ENCODE data around the gene ITGAV.

The ITGAV gene

DNA sequence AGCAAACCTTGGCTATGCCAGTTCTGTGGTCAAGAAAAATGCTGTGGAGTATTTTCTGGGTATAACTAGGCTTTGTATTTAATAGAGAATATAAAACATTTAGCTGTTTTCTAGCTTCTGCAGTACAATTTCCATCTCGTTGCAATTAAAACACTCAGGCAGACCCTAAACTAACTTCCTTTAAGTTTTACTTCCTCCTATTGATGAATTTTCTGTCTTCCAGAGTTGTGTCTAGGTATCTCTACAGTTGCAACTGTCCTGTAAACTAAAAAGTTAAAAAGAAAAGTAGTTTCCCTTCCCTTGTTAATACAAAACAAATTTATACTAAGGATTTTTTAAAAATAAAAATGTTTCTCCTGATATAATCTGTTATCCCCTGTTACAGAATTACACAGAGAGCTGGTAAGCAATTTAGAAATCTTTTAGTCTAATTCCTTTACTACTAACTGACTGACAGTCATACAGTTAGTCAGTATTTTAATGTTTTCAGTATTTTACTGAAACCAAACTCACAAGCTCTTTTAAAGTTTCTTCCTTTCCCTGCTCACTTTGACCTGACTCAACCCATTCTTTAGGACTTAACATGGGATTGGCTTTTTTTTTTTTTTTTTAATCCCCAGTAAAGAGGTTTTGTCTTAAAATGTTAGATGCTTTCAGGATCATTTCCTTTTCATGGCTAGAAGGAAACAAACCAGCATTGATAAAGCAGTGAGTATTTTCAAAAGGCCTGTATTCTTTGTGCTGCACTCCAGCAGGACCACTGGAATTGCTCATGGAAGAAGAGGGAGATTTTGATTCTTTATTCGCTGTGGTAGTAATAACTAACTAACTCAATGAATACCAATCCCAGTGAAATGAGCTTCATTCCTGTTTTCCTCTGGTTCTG lies 22.9 kb downstream of the ITGAV start:
- H3K4me2 ChIP-seq (ENCODE audit: low read length): no peak overlapping the region
- no peaks in the 10 kb centered on the region for H3K27me3 ChIP-seq (ENCODE audit: control insufficient read depth, insufficient read depth, low read length)
- peaks cover 28% of the 10 kb centered on the region for H3K4me1 ChIP-seq
- H2AFZ ChIP-seq: no peak overlapping the region
- H3K9ac ChIP-seq: no peak overlapping the region
- TF ChIP-seq, protein P1, sequence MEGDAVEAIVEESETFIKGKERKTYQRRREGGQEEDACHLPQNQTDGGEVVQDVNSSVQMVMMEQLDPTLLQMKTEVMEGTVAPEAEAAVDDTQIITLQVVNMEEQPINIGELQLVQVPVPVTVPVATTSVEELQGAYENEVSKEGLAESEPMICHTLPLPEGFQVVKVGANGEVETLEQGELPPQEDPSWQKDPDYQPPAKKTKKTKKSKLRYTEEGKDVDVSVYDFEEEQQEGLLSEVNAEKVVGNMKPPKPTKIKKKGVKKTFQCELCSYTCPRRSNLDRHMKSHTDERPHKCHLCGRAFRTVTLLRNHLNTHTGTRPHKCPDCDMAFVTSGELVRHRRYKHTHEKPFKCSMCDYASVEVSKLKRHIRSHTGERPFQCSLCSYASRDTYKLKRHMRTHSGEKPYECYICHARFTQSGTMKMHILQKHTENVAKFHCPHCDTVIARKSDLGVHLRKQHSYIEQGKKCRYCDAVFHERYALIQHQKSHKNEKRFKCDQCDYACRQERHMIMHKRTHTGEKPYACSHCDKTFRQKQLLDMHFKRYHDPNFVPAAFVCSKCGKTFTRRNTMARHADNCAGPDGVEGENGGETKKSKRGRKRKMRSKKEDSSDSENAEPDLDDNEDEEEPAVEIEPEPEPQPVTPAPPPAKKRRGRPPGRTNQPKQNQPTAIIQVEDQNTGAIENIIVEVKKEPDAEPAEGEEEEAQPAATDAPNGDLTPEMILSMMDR (IDR thresholded peaks at IDR 0.05): no peak
- no peaks in the 10 kb centered on the region for H3K9me3 ChIP-seq (ENCODE audit: control insufficient read depth, low read length)
- H3K27ac ChIP-seq: no peak overlapping the region
- no peak overlapping the region for H3K4me3 ChIP-seq (ENCODE audit: low read depth, low read length)
- peaks cover 3% of the 10 kb centered on the region for H3K79me2 ChIP-seq
- no peaks in the 10 kb centered on the region for H3K36me3 ChIP-seq (ENCODE audit: control insufficient read depth, insufficient read depth, low read length)

DNA sequence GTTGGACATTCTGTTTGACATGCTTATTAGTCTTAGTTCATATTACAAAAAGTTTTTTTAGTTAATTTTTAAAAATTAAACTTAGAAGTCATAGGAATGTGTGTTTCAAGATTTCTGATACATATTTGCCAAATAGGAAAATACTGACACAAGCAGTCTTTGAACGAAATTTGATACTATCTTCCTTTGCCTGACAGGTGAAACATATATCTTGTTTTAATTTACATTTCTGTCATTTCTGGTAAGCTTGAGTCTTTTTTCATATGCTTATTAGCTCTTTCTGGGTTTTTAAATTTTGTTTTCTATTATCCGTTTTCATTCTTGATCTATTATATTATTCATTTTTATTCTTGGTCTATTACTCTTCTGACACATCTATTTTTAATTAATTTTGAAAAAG lies 24.5 kb downstream of the ITGAV start:
- Histone ChIP-seq H3K27me3 (ENCODE audit: control insufficient read depth, insufficient read depth, low read length) (no peaks in the 10 kb centered on the region), H3K4me2 (ENCODE audit: low read length) (no peak overlapping the region), H3K9me3 (ENCODE audit: control insufficient read depth, low read length) (no peaks in the 10 kb centered on the region), H3K27ac (no peak overlapping the region), H3K79me2 (peaks cover 6% of the 10 kb centered on the region), H3K9ac (no peak overlapping the region), H3K4me3 (ENCODE audit: low read depth, low read length) (no peak overlapping the region), H2AFZ (no peak overlapping the region), H3K36me3 (ENCODE audit: control insufficient read depth, insufficient read depth, low read length) (no peaks in the 10 kb centered on the region), H3K4me1 (peaks cover 31% of the 10 kb centered on the region)
- TF ChIP-seq, protein P1 (IDR thresholded peaks at IDR 0.05): no peak

DNA sequence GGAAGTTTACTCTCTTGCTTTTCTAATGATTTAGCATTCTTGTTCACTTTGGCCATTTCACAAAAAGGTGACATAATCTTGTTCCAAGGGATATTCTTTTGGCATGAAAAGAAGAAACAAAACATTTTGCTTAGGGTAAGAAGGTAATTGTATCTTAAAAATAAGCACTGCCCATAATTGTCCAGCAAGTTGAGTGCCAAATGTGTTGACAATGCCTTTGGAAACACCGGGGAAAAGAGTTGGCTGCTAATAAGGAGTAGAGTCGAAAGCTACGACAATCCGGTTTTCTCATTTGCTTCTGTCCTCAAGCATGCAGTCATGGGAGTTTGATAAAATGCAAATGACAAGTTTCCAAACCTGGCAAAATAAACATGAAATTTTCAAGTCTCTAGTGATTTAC lies 27.3 kb downstream of the ITGAV start:
- peaks cover 6% of the 10 kb centered on the region for H3K79me2 ChIP-seq
- no peaks in the 10 kb centered on the region for H3K27me3 ChIP-seq (ENCODE audit: control insufficient read depth, insufficient read depth, low read length)
- peak overlapping the region; percentile 23 for H2AFZ ChIP-seq
- H3K9ac ChIP-seq: no peak overlapping the region
- peak overlapping the region; percentile 24 for H3K4me2 ChIP-seq (ENCODE audit: low read length)
- peaks cover 7% of the 10 kb centered on the region for H3K4me1 ChIP-seq
- no peaks in the 10 kb centered on the region for H3K9me3 ChIP-seq (ENCODE audit: control insufficient read depth, low read length)
- TF ChIP-seq, protein P1 (IDR thresholded peaks at IDR 0.05): no peak
- no peaks in the 10 kb centered on the region for H3K36me3 ChIP-seq (ENCODE audit: control insufficient read depth, insufficient read depth, low read length)
- peak overlapping the region; percentile 8 for H3K4me3 ChIP-seq (ENCODE audit: low read depth, low read length)
- H3K27ac ChIP-seq: peak overlapping the region; percentile 12

DNA sequence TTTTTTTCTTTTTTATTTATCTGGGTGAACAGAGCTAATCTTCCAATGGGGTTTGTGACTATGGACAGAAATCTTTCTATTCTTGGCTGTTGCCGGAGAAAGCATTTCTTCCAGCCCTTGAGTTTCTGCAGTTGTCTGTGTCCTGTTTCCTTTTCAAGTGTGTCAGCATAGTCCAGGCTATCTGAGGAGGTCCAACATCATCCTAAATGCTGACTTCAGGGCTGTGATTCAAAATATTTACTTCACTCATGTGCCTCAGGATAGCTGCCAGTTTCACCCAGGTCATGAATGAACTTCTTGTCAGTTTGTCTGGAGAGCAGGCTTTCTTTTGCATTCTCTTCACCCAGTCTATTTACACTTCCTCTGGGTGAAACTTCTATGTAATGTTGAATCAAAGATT lies 27.9 kb downstream of the ITGAV start:
- TF ChIP-seq, protein P1 (IDR thresholded peaks at IDR 0.05): no peak
- Histone ChIP-seq H3K36me3 (ENCODE audit: control insufficient read depth, insufficient read depth, low read length) (no peaks in the 10 kb centered on the region), H3K9ac (no peak overlapping the region), H3K4me3 (ENCODE audit: low read depth, low read length) (peak overlapping the region; percentile 7), H3K4me2 (ENCODE audit: low read length) (peak overlapping the region; percentile 27), H3K27me3 (ENCODE audit: control insufficient read depth, insufficient read depth, low read length) (no peaks in the 10 kb centered on the region), H3K27ac (peak overlapping the region; percentile 1), H2AFZ (no peak overlapping the region), H3K4me1 (peaks cover 5% of the 10 kb centered on the region), H3K79me2 (peaks cover 6% of the 10 kb centered on the region), H3K9me3 (ENCODE audit: control insufficient read depth, low read length) (no peaks in the 10 kb centered on the region)

DNA sequence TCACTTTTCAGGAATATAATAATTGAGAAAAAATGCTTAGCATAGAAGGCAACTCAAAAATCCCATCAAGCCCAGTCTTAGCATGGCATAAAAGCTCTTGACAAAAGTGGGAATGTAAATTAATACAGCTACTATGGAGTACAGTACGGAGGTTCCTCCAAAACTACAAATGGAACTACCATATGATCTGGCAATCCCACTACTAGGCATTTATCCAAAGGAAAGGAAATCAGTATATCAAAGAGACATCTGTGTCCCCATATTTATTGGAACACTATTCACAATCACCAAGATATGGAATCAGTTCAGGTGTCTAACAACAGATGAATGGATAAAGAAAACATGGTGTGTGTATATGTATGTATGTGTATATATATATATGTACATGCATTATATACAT lies 28.8 kb downstream of the ITGAV start:
- peaks cover 6% of the 10 kb centered on the region for H3K79me2 ChIP-seq
- H3K36me3 ChIP-seq (ENCODE audit: control insufficient read depth, insufficient read depth, low read length): no peaks in the 10 kb centered on the region
- no peak overlapping the region for H3K9ac ChIP-seq
- no peak overlapping the region for H3K4me2 ChIP-seq (ENCODE audit: low read length)
- no peaks in the 10 kb centered on the region for H3K27me3 ChIP-seq (ENCODE audit: control insufficient read depth, insufficient read depth, low read length)
- no peak overlapping the region for H3K27ac ChIP-seq
- no peak overlapping the region for H3K4me3 ChIP-seq (ENCODE audit: low read depth, low read length)
- H2AFZ ChIP-seq: no peak overlapping the region
- H3K9me3 ChIP-seq (ENCODE audit: control insufficient read depth, low read length): no peaks in the 10 kb centered on the region
- TF ChIP-seq, protein P1 (IDR thresholded peaks at IDR 0.05): no peak
- H3K4me1 ChIP-seq: peaks cover 5% of the 10 kb centered on the region

All from parathyroid adenoma (tissue), 2 donors.